HG03442 (cell line): ENCODE measurements around the gene ZNF10.

Experiments used
- ATAC-seq: cut with Tn5 transposase; IDR thresholded peaks from one replicate; pipeline ENCODE4 v1.9.1; 2021; ENCODE audit warnings: mild to moderate bottlenecking, moderate library complexity; ENCODE audit not compliant: unreplicated experiment

ZNF10 gene

DNA sequence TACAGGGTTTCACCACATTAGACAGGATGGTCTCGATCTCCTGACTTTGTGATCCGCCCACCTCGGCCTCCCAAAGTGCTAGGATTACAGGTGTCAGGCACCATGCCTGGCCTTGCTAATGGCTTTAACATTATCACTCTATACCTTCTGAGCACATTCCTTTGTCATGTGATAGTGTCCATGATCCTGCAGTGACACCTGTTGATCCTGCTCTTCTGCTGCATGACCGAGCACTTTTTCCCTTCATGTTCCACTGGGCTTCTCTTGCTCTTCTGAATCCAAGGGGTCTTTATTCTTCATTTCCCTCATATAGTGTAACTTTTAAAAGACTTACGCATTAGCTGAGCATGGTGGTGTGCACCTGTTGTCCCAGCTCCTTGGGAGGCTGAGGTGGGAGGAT, 62.4 kb downstream of the ZNF10 start:
- no peak for ATAC-seq

GRCh38 chr12:133201888-133202287, 71.5 kb downstream of the ZNF10 start:
- ATAC-seq = no peak

GRCh38 chr12:133202493-133203343, 72.3 kb downstream of the ZNF10 start:
- no peak for ATAC-seq

- ATAC-seq = no peak
Measured at GRCh38 chr12:133203344-133204263, 73.2 kb downstream of the ZNF10 start.

DNA sequence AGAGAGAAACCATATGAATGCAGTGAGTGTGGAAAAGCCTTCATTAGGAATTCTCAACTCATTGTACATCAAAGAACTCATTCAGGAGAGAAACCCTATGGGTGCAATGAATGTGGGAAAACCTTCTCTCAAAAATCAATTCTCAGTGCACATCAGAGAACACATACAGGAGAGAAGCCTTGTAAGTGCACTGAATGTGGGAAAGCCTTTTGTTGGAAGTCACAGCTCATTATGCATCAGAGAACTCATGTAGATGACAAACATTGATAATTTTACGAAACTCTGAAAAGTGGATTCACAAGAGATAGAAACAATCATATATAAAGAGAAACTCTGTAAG, 73.8 kb downstream of the ZNF10 start:
- ATAC-seq = no peak

DNA sequence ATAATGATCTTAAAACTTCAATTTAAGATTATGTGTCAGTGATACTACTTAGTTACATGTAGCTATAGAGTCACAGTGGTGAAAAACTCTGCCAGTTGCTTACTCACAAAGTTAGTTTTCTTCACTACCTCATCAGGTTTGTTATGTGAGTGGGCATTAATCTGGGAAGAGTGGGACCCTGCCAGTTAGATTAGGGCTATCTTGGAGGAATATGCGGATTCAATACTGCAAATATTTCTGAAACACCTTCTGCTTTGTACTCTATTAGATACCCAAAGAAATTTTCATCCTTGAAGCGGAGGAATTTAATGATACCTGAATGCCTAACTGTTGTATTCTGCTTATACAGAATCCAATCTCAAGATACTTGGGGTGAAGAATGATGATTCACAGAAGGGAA, 76.0 kb downstream of the ZNF10 start:
- no peak for ATAC-seq
